HEK293 (cell line): Measurements from ENCODE around the gene DBN1.

Experiments
- CTCF ChIA-PET: fragments of 350-600 bp; formaldehyde crosslinking; extraction: SDS; loops from one replicate; lab custom pipeline; 2021; ENCODE audit warnings: antibody characterized with exemption; lab: Yijun Ruan, JAX
- POLR2A ChIA-PET: fragments of 300-600 bp; formaldehyde crosslinking; extraction: SDS; loops from one replicate; lab custom pipeline; 2020; ENCODE audit warnings: antibody characterized with exemption, inconsistent platforms; lab: Yijun Ruan, JAX
- H3K27ac ChIP-seq: fragments of 200-500 bp; sonication (Bioruptor generic); 2 replicates; pipeline ENCODE4 v1.5.1; 2014; ENCODE audit warnings: low read depth, low read length, control low read depth, inconsistent platforms; ENCODE audit errors: extremely low read depth
- H3K36me3 ChIP-seq, 2 experiments: fragments of 200-500 bp in 1 of 2; sonication (Bioruptor generic) in 1 of 2; 1 replicate in 1 of 2; 2 replicates in 1 of 2; pipeline ENCODE4 v1.5.1; 2014 to 2017; ENCODE audit warnings: inconsistent platforms in 2 of 2, low read length in 2 of 2; ENCODE audit not compliant: control insufficient read depth in 2 of 2, insufficient read depth in 1 of 2
- H3K4me1 ChIP-seq: fragments of 200-500 bp; sonication (Bioruptor generic); 2 replicates; pipeline ENCODE4 v1.5.1; 2014; ENCODE audit warnings: mild to moderate bottlenecking, low read length, inconsistent platforms; ENCODE audit not compliant: control insufficient read depth, insufficient read depth
- H3K4me3 ChIP-seq: 2 replicates; pipeline ENCODE4 v1.5.1; 2011; ENCODE audit warnings: low read depth, mild to moderate bottlenecking, control low read depth, low read length, moderate library complexity
- H3K9me3 ChIP-seq: fragments of 200-500 bp; sonication (Bioruptor generic); 2 replicates; pipeline ENCODE4 v1.5.1; 2014; ENCODE audit warnings: low read depth, low read length, inconsistent platforms; ENCODE audit not compliant: control insufficient read depth, insufficient read depth
- HIC1 ChIP-seq: fragments of 450-650 bp; formaldehyde crosslinking; IDR thresholded peaks from 2 replicates; pipeline ENCODE4 v1.5.1; 2016; ENCODE audit warnings: missing biosample characterization, missing genetic modification characterization
- KLF16 ChIP-seq: fragments of 450-650 bp; formaldehyde crosslinking; IDR thresholded peaks from 2 replicates; pipeline ENCODE4 v1.5.1; 2017; ENCODE audit warnings: missing biosample characterization, missing genetic modification characterization
- KLF8 ChIP-seq: fragments of 450-650 bp; formaldehyde crosslinking; IDR thresholded peaks from 2 replicates; pipeline ENCODE4 v1.5.1; 2016; ENCODE audit warnings: missing biosample characterization, missing genetic modification characterization
- PRDM1 ChIP-seq: fragments of 450-650 bp; formaldehyde crosslinking; IDR thresholded peaks from 2 replicates; pipeline ENCODE4; 2016; ENCODE audit warnings: missing biosample characterization, missing genetic modification characterization
- ZFHX2 ChIP-seq: fragments of 450-650 bp; formaldehyde crosslinking; conservative IDR thresholded peaks from 2 replicates; pipeline ENCODE4 v1.5.1; 2016; ENCODE audit warnings: missing biosample characterization, missing genetic modification characterization
- ZFP3 ChIP-seq: fragments of 450-650 bp; formaldehyde crosslinking; IDR thresholded peaks from 2 replicates; pipeline ENCODE4 v1.5.1; 2016; ENCODE audit warnings: low read depth, missing biosample characterization, missing genetic modification characterization
- ZFP41 ChIP-seq: fragments of 450-650 bp; formaldehyde crosslinking; IDR thresholded peaks from 2 replicates; pipeline ENCODE4 v1.5.1; 2016; ENCODE audit warnings: missing biosample characterization, missing genetic modification characterization, borderline replicate concordance
- ZNF19 ChIP-seq: fragments of 450-650 bp; formaldehyde crosslinking; IDR thresholded peaks from 2 replicates; pipeline ENCODE4; 2016; ENCODE audit warnings: missing biosample characterization, missing genetic modification characterization, low read depth
- ZNF202 ChIP-seq: fragments of 450-650 bp; formaldehyde crosslinking; IDR thresholded peaks from 2 replicates; pipeline ENCODE4 v1.5.1; 2016; ENCODE audit warnings: missing biosample characterization, missing genetic modification characterization, borderline replicate concordance
- ZNF211 ChIP-seq: fragments of 450-650 bp; formaldehyde crosslinking; IDR thresholded peaks from 2 replicates; pipeline ENCODE4 v1.5.1; 2016; ENCODE audit warnings: low read depth, missing biosample characterization, missing genetic modification characterization
- ZNF223 ChIP-seq: fragments of 450-650 bp; formaldehyde crosslinking; IDR thresholded peaks from 2 replicates; pipeline ENCODE4 v1.5.1; 2016; ENCODE audit warnings: missing biosample characterization, missing genetic modification characterization
- ZNF610 ChIP-seq: fragments of 450-650 bp; formaldehyde crosslinking; IDR thresholded peaks from 2 replicates; pipeline ENCODE4 v1.5.1; 2016; ENCODE audit warnings: missing biosample characterization, missing genetic modification characterization, borderline replicate concordance
- ZNF707 ChIP-seq: fragments of 450-650 bp; formaldehyde crosslinking; IDR thresholded peaks from 2 replicates; pipeline ENCODE4 v1.5.1; 2016; ENCODE audit warnings: missing biosample characterization, missing genetic modification characterization
- TF ChIP-seq, protein P1 (sequence below): fragments of 450-650 bp; formaldehyde crosslinking; IDR thresholded peaks from 2 replicates; pipeline ENCODE4 v1.5.1; 2017; ENCODE audit warnings: missing biosample characterization, missing genetic modification characterization
- TF ChIP-seq, protein P2 (sequence below): fragments of 450-650 bp; formaldehyde crosslinking; IDR thresholded peaks from 2 replicates; pipeline ENCODE4 v1.5.1; 2016; ENCODE audit warnings: missing biosample characterization, missing genetic modification characterization
- TF ChIP-seq, protein P3 (sequence below): fragments of 450-650 bp; formaldehyde crosslinking; IDR thresholded peaks from 2 replicates; pipeline ENCODE4 v1.5.1; 2017; ENCODE audit warnings: missing biosample characterization, missing genetic modification characterization
- TF ChIP-seq, protein P4 (sequence below): fragments of 450-650 bp; formaldehyde crosslinking; IDR thresholded peaks from 2 replicates; pipeline ENCODE4 v1.5.1; 2017; ENCODE audit warnings: missing biosample characterization, missing genetic modification characterization
- TF ChIP-seq, protein P5 (sequence below): fragments of 450-650 bp; formaldehyde crosslinking; IDR thresholded peaks from 2 replicates; pipeline ENCODE4 v1.5.1; 2016; ENCODE audit warnings: missing biosample characterization, missing genetic modification characterization
- TF ChIP-seq, protein P6 (sequence below): fragments of 450-650 bp; formaldehyde crosslinking; IDR thresholded peaks from 2 replicates; pipeline ENCODE4 v1.5.1; 2016; ENCODE audit warnings: missing biosample characterization, missing genetic modification characterization

Gene DBN1

DNA sequence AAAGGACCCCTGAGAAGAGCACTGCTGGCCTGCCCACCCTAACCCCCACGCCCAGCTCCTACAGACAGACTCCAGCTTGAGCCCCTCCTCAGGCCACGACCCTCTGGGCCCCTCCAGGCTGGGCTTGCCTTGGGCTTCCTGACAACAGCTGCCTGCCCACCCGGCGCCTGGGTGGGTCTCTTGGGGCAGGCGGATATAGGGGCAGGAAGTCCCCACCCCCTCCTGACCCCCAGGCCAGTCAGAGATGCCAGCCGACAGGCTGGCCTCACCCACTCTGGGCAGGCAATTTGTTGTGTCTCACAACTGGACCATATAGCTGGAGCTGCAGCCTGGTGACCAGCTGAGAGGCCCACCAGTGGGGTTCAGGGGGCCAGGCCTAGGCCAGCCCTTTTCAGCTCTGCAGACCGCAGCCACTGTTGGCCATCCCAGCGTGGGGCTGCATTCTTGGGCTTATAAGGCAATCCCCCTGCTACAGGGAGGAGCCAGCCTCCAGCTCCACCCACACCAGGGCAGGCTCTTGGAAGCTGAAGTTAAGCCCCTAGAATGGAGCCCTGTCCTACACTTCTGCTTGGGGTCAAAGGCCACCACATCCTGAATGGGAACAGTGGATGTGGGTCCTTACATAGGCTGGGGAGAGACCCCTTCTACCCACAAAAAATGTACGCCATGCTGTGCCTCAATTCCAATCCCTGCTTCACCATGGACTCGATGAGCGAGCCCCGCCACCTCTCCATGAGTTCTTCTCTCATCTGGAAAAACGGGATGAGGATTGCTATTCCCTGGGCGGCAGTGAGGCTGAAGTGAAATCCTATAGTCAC, 22.0 kb upstream of the DBN1 start (continued):
- TF ChIP-seq HIC1 (peak; percentile 69), ZNF19 (no peak), ZFHX2 (tag by site-specific recombination) (0 out of 2 replicates have a peak, but pooled peaks have one; percentile 23), ZNF610 (no peak)
- TF ChIP-seq, protein P1, sequence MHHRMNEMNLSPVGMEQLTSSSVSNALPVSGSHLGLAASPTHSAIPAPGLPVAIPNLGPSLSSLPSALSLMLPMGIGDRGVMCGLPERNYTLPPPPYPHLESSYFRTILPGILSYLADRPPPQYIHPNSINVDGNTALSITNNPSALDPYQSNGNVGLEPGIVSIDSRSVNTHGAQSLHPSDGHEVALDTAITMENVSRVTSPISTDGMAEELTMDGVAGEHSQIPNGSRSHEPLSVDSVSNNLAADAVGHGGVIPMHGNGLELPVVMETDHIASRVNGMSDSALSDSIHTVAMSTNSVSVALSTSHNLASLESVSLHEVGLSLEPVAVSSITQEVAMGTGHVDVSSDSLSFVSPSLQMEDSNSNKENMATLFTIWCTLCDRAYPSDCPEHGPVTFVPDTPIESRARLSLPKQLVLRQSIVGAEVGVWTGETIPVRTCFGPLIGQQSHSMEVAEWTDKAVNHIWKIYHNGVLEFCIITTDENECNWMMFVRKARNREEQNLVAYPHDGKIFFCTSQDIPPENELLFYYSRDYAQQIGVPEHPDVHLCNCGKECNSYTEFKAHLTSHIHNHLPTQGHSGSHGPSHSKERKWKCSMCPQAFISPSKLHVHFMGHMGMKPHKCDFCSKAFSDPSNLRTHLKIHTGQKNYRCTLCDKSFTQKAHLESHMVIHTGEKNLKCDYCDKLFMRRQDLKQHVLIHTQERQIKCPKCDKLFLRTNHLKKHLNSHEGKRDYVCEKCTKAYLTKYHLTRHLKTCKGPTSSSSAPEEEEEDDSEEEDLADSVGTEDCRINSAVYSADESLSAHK (tag by site-specific recombination), result no peak
- TF ChIP-seq, protein P2, sequence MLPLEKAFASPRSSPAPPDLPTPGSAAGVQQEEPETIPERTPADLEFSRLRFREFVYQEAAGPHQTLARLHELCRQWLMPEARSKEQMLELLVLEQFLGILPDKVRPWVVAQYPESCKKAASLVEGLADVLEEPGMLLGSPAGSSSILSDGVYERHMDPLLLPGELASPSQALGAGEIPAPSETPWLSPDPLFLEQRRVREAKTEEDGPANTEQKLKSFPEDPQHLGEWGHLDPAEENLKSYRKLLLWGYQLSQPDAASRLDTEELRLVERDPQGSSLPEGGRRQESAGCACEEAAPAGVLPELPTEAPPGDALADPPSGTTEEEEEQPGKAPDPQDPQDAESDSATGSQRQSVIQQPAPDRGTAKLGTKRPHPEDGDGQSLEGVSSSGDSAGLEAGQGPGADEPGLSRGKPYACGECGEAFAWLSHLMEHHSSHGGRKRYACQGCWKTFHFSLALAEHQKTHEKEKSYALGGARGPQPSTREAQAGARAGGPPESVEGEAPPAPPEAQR, result no peak
- TF ChIP-seq, all 188 proteins: peak for 14

- peak overlapping the region; percentile 53 for H3K27ac ChIP-seq
- no peak overlapping the region for H3K4me3 ChIP-seq
- peaks cover 4 to 48% of the 10 kb centered on the region in 2 experiments; a peak in 2 of 3 replicates for H3K36me3 ChIP-seq
- no peaks in the 10 kb centered on the region for H3K9me3 ChIP-seq
- ChIA-PET CTCF (interaction anchor here (0.5 to 4.0 kb wide), 14 partner anchors 19 to 195 kb away, joined by 3 to 23 read pairs (median 4); partner anchors contain the start of genes F12, PRELID1 and RAB24), POLR2A (interaction anchor here (0.6 to 7.0 kb wide), 11 partner anchors 9 to 710 kb away, joined by 3 to 106 read pairs (median 6); partner anchors contain the start of genes DBN1, DDX41, GRK6 and HNRNPAB)
- H3K4me1 ChIP-seq, result peaks cover 20% of the 10 kb centered on the region
- TF ChIP-seq KLF8 (no peak), ZNF202 (no peak), ZFP3 (tag by site-specific recombination) (no peak), ZNF211 (tag by site-specific recombination) (no peak), ZNF223 (no peak), KLF16 (peak; percentile 89), ZNF707 (tag by site-specific recombination) (no peak), PRDM1 (tag by site-specific recombination) (no peak), ZFP41 (tag by site-specific recombination) (no peak), ZNF610 (no peak)
- TF ChIP-seq, protein P3, sequence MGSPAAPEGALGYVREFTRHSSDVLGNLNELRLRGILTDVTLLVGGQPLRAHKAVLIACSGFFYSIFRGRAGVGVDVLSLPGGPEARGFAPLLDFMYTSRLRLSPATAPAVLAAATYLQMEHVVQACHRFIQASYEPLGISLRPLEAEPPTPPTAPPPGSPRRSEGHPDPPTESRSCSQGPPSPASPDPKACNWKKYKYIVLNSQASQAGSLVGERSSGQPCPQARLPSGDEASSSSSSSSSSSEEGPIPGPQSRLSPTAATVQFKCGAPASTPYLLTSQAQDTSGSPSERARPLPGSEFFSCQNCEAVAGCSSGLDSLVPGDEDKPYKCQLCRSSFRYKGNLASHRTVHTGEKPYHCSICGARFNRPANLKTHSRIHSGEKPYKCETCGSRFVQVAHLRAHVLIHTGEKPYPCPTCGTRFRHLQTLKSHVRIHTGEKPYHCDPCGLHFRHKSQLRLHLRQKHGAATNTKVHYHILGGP, result no peak
- TF ChIP-seq, protein P4, sequence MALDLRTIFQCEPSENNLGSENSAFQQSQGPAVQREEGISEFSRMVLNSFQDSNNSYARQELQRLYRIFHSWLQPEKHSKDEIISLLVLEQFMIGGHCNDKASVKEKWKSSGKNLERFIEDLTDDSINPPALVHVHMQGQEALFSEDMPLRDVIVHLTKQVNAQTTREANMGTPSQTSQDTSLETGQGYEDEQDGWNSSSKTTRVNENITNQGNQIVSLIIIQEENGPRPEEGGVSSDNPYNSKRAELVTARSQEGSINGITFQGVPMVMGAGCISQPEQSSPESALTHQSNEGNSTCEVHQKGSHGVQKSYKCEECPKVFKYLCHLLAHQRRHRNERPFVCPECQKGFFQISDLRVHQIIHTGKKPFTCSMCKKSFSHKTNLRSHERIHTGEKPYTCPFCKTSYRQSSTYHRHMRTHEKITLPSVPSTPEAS (tag by site-specific recombination), result no peak
- TF ChIP-seq, protein P5, sequence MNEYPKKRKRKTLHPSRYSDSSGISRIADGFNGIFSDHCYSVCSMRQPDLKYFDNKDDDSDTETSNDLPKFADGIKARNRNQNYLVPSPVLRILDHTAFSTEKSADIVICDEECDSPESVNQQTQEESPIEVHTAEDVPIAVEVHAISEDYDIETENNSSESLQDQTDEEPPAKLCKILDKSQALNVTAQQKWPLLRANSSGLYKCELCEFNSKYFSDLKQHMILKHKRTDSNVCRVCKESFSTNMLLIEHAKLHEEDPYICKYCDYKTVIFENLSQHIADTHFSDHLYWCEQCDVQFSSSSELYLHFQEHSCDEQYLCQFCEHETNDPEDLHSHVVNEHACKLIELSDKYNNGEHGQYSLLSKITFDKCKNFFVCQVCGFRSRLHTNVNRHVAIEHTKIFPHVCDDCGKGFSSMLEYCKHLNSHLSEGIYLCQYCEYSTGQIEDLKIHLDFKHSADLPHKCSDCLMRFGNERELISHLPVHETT (tag by site-specific recombination), result 0 out of 2 replicates have a peak, but pooled peaks have one; percentile 46
- TF ChIP-seq, protein P6, sequence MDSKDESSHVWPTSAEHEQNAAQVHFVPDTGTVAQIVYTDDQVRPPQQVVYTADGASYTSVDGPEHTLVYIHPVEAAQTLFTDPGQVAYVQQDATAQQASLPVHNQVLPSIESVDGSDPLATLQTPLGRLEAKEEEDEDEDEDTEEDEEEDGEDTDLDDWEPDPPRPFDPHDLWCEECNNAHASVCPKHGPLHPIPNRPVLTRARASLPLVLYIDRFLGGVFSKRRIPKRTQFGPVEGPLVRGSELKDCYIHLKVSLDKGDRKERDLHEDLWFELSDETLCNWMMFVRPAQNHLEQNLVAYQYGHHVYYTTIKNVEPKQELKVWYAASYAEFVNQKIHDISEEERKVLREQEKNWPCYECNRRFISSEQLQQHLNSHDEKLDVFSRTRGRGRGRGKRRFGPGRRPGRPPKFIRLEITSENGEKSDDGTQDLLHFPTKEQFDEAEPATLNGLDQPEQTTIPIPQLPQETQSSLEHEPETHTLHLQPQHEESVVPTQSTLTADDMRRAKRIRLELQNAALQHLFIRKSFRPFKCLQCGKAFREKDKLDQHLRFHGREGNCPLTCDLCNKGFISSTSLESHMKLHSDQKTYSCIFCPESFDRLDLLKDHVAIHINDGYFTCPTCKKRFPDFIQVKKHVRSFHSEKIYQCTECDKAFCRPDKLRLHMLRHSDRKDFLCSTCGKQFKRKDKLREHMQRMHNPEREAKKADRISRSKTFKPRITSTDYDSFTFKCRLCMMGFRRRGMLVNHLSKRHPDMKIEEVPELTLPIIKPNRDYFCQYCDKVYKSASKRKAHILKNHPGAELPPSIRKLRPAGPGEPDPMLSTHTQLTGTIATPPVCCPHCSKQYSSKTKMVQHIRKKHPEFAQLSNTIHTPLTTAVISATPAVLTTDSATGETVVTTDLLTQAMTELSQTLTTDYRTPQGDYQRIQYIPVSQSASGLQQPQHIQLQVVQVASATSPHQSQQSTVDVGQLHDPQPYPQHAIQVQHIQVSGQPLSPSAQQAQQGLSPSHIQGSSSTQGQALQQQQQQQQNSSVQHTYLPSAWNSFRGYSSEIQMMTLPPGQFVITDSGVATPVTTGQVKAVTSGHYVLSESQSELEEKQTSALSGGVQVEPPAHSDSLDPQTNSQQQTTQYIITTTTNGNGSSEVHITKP (tag by site-specific recombination), result peak; percentile 65
Observed at GRCh38 chr5:177494346-177495195, 21.1 kb upstream of the DBN1 start.
